ENCODE measurements around the gene KCNQ1. TPM values are rescaled to one million over a fixed set of nuclear protein-coding genes. Genes with fewer than 3 reads are reported as not detected.

Gene KCNQ1
- total RNA-seq, 2 experiments from 2014 or later, result 10.7 to 10.8 TPM

DNA sequence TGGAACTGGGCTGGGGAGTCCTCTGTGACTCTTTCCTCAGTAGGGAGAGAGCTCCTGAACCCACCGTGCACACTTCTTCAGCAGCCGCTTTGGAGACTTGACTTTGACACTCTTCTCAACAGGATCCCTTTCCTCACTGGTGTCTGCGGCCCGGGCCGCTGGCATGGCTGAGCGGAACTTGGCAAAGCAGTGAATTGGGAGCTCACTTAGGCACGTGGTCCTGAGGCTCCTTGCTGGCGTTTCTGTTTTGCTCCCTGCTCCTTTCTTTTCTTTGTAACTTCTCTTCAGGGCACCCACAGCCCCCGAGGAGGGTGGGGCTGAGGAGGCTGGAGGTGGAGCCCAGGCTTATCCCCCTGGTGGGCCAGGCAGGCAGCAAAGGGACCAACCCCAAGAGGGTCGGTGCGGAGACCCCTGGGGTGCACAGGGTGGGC lies 263.4 kb downstream of the KCNQ1 start:
- H3K27ac Mint-ChIP-seq, result no peak overlapping the region
- DNase-seq, result no peak
- peaks cover 20% of the 10 kb centered on the region for H3K9me3 Mint-ChIP-seq
- POLR2A ChIA-PET, result no interaction called here
- CTCF ChIA-PET, result no interaction called here
- H3K36me3 Mint-ChIP-seq, result peaks cover 5% of the 10 kb centered on the region
- intact Hi-C loops (cut with micrococcal nuclease), result no loop called here
- H3K4me1 Mint-ChIP-seq (ENCODE audit: low read depth), result no peaks in the 10 kb centered on the region
- H3K4me3 Mint-ChIP-seq, result no peak overlapping the region
- no peaks in the 10 kb centered on the region for H3K27me3 Mint-ChIP-seq

DNA sequence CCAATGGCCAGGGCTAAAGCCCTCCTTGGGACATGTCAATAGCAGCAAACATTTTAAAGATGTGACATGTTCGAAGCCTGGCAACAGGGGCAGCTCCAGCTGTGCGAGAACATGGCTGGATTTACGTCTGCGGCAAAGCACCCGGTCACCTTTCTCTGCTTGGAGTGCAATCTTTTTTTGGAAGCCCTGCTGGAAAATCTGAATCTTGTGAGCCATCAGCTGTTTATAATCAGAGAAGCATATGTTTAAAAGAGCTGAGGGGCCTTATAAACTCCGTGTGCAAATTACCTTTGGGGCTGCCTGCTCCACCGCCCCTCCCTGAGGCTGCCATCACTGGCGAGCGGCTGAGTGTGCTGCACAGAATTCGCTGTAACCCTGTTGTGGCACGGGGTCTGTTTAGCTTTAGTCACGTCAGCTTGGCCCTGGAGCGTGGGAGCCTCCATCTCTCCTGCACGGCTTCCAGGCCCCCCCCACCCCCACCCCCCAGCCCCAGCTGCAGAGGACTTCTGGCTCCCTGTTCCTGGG lies 264.0 kb downstream of the KCNQ1 start:
- POLR2A ChIA-PET, result no interaction called here
- Mint-ChIP-seq H3K4me1 (ENCODE audit: low read depth) (no peaks in the 10 kb centered on the region), H3K4me3 (no peak overlapping the region), H3K27me3 (no peaks in the 10 kb centered on the region), H3K36me3 (peaks cover 5% of the 10 kb centered on the region), H3K27ac (no peak overlapping the region), H3K9me3 (peaks cover 20% of the 10 kb centered on the region)
- CTCF ChIA-PET, result no interaction called here
- intact Hi-C loops (cut with micrococcal nuclease), result no loop called here
- no peak for DNase-seq

DNA sequence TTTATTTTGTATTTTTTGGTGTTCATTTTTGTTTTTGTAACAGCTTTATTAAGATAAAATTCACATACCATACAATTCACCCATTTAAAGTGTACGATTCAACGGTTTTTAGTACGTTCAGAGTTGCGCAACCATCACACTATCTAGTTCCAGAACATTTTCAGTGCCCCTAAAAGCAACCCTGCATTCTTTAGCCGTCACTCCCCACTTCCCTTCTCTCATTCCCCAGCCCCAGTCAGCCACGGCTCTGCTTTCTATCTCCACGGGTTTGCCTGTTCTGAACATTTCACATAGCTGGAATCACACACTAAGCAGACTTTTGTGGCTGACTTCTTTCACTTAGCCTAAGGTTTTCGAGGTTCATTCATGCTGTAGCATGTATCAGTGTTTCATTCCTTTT lies 264.6 kb downstream of the KCNQ1 start:
- Mint-ChIP-seq H3K27ac (no peak overlapping the region), H3K9me3 (peaks cover 20% of the 10 kb centered on the region), H3K4me1 (ENCODE audit: low read depth) (no peaks in the 10 kb centered on the region), H3K27me3 (no peaks in the 10 kb centered on the region), H3K4me3 (no peak overlapping the region), H3K36me3 (peaks cover 5% of the 10 kb centered on the region)
- DNase-seq, result no peak
- POLR2A ChIA-PET, result no interaction called here
- intact Hi-C loops (cut with micrococcal nuclease), result no loop called here
- CTCF ChIA-PET, result no interaction called here

DNA sequence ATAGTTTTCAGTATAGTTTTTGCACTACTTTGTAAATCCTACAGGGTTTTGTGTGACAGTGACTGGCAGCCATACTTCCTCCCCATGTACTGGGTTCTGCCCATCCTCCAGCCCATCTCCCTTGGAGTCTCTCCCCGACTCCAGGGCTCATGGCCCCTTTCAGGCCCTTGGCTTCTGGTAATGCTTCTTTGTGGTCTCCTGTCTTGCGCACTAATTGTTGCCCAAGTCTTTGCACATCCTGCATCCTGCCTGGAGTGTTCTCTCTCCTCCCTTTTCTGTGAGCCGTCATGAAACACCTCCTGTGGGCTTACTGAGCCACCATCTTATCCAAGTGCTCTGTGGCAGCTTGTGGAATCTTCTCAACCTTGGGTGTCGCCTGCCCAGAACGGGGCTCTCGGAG lies 266.4 kb downstream of the KCNQ1 start:
- no peaks in the 10 kb centered on the region for H3K4me1 Mint-ChIP-seq (ENCODE audit: low read depth)
- H3K36me3 Mint-ChIP-seq, result peaks cover 5% of the 10 kb centered on the region
- H3K9me3 Mint-ChIP-seq, result peaks cover 16% of the 10 kb centered on the region
- intact Hi-C loops (cut with micrococcal nuclease), result no loop called here
- POLR2A ChIA-PET, result no interaction called here
- no peak for DNase-seq
- H3K27ac Mint-ChIP-seq, result no peak overlapping the region
- H3K4me3 Mint-ChIP-seq, result no peak overlapping the region
- no peaks in the 10 kb centered on the region for H3K27me3 Mint-ChIP-seq
- CTCF ChIA-PET, result no interaction called here

DNA sequence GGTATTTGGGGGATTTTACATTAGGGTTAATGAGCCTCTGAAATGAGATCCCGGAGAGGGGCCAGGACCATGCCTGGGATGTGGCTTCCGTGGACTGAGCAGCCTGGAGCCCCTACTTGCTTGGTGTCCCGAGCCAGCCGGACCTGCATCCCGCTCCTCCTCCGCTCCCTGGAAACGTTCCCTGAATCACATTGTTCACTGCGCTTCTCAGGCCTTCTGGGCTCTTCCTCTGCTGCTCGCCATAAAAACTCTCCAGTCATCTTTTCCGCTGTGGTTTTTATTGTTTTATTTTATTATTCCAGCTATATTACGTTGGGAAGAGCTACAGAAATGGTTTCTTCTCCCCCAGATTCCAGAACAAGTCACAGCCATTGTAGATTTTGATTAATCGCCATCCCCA lies 268.3 kb downstream of the KCNQ1 start:
- no peak overlapping the region for H3K27ac Mint-ChIP-seq
- no peak for DNase-seq
- CTCF ChIA-PET, result no interaction called here
- H3K4me3 Mint-ChIP-seq, result no peak overlapping the region
- H3K4me1 Mint-ChIP-seq (ENCODE audit: low read depth), result no peaks in the 10 kb centered on the region
- POLR2A ChIA-PET, result no interaction called here
- intact Hi-C loops (cut with micrococcal nuclease), result no loop called here
- peaks cover 16% of the 10 kb centered on the region for H3K9me3 Mint-ChIP-seq
- peaks cover 5% of the 10 kb centered on the region for H3K36me3 Mint-ChIP-seq
- H3K27me3 Mint-ChIP-seq, result no peaks in the 10 kb centered on the region

DNA sequence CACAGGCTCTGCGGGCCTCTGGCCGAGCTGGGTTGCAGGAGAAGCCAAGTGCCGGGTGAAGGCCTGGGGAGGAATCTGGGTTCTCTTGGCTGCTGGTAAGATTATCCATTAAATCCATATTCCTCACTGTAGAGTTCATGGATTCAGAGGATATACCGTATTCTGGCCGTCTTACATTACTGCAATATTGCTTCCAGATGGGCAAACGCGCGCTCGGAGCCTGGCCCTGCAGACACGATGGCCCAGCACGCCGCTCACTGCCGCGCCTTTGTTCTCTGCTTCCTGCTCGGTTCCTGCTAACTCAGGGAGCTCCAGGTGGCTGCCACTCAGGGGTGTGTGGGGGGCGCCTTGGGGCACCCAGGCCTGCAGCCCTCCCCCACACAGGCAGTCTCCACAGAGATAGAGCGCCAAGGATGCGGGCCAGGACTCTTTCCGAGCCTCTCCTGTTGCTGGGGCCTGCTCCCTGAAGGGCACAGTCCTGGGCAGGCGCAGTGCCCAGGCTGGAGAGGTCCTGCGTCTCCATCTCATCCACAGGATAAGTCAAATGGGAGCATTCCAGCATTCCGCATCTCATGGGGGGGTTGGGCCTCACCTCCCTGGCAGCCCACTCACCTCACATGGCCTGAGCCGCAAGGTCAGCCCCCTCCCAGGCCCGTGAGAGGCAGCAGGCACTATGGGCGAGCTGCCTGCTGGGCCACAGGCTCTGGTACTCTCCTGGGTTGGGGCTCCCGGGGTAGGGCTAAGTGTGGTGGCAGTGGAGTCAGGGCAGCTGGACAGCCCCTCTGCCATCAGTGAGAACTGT lies 269.1 kb downstream of the KCNQ1 start:
- Mint-ChIP-seq H3K27me3 (no peaks in the 10 kb centered on the region), H3K9me3 (peaks cover 16% of the 10 kb centered on the region), H3K36me3 (peaks cover 5% of the 10 kb centered on the region), H3K4me3 (no peak overlapping the region), H3K27ac (no peak overlapping the region), H3K4me1 (ENCODE audit: low read depth) (no peaks in the 10 kb centered on the region)
- ChIA-PET POLR2A (no interaction called here), CTCF (no interaction called here)
- intact Hi-C loops (cut with micrococcal nuclease), result no loop called here
- DNase-seq, result no peak

DNA sequence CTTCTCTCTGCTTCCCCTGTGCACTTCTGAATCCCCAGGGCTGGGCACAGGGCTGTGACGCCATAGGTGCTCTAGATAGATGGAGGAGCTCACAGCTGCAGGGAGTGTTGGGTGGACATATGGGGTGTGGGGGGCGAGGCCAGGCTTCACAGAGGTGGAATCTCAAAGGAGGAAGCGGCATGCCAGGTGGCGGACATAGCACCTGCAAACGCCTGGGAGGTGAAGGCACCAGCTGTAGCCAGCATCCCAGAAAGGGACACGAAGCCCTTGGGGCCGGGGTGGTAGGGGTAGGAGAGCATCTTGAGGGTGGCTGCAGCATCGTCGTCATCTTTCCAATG lies 269.6 kb downstream of the KCNQ1 start:
- CTCF ChIA-PET, result no interaction called here
- DNase-seq, result no peak

DNA sequence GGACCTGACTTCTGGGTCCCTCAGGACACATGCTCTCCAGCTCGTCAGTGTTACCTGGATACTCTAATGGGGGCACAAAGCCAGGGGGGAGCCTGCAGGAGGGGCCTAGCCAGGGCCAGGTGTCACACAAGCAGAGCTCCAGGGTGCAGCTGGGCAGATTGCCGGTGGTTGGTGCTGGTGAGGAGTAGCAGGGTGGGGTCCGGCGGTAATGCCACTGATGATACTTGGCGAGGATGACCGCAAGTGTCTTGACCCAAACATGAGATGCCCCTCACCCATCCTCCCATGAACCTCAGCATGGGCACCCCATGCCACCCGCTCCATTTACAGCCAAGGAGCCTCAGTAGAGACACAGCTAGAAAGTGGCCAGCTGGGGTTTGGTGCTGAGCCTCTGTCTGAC lies 270.1 kb downstream of the KCNQ1 start:
- peaks cover 10% of the 10 kb centered on the region for H3K9me3 Mint-ChIP-seq
- CTCF ChIA-PET, result no interaction called here
- peaks cover 3% of the 10 kb centered on the region for H3K36me3 Mint-ChIP-seq
- no peaks in the 10 kb centered on the region for H3K4me1 Mint-ChIP-seq (ENCODE audit: low read depth)
- POLR2A ChIA-PET, result no interaction called here
- intact Hi-C loops (cut with micrococcal nuclease), result no loop called here
- no peak for DNase-seq
- no peaks in the 10 kb centered on the region for H3K27me3 Mint-ChIP-seq
- no peak overlapping the region for H3K4me3 Mint-ChIP-seq
- no peak overlapping the region for H3K27ac Mint-ChIP-seq

More for the DNA sequence above, 269.6 kb downstream of the KCNQ1 start:
- no peak overlapping the region for H3K27ac Mint-ChIP-seq
- H3K27me3 Mint-ChIP-seq, result no peaks in the 10 kb centered on the region
- H3K36me3 Mint-ChIP-seq, result peaks cover 5% of the 10 kb centered on the region
- no peak overlapping the region for H3K4me3 Mint-ChIP-seq
- intact Hi-C loops (cut with micrococcal nuclease), result no loop called here
- H3K9me3 Mint-ChIP-seq, result peaks cover 14% of the 10 kb centered on the region
- POLR2A ChIA-PET, result no interaction called here
- H3K4me1 Mint-ChIP-seq (ENCODE audit: low read depth), result no peaks in the 10 kb centered on the region

DNA sequence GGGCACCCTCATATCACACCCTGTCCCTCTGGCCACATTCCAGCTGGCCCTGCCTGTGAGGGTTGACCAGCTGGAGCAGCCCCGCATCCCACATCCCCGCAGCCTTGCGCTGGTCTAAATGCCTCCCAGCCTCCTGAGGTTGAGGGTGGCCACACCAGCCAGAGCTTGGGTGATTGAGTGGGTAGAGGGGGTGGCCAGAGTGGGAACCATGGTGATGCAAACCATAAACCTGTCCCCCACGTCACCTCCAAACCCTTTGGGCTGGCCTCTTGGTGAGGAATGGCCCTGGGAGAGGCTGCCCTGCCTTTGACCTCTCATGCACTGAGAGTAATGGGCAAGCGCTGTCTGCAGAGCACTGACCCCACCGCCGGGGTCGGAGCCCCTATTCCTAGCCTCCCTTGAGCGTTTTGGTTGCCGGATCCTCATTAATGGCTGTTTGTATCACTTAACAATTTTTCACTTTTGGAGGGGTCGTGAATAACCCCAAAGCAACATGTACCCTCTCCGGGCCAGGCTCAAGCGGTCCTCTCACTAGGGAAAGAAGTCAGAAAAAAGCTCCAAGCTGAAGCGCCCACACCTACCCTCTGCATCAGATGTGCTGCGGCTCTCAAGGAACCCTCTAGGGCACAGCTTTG lies 271.0 kb downstream of the KCNQ1 start:
- Mint-ChIP-seq H3K27me3 (no peaks in the 10 kb centered on the region), H3K36me3 (no peaks in the 10 kb centered on the region), H3K4me1 (ENCODE audit: low read depth) (no peaks in the 10 kb centered on the region), H3K9me3 (peaks cover 1% of the 10 kb centered on the region), H3K27ac (no peak overlapping the region), H3K4me3 (no peak overlapping the region)
- DNase-seq, result no peak
- CTCF ChIA-PET, result no interaction called here
- POLR2A ChIA-PET, result no interaction called here
- intact Hi-C loops (cut with micrococcal nuclease), result no loop called here

DNA sequence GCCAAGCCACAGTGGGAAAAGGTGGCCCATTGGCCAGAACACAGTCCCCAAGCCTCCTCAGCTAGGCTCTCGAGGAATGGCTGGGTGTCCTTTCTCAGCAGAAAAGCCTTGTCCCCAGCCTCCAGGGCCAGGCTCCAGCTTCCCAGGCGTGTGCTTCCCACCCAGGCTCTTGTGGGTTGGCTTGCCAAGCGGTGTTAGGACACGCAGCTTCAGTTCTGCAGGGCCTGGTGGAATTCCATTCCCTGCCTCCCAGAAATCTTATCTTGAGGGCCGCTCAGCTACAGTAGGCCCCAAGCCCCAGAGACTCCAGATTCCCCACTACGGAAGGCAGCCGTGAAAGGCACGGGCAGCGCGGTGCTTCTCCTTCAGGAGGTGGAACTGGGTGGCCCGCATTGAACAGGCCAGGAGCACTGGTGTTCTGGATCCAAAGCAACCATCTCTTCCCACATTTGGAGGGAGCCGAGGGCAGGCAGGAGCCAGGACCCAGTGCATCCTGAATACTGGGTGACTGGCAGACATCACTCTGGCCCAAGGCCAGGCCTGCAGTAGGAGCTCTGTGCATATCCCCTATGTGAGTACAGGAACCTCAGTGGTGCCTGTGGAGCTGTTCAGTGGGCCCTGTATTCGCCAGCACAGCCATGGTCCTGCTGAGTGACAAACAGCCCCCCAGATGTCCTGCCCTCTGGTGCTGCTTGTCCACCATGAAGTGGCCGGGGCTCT lies 271.7 kb downstream of the KCNQ1 start:
- Mint-ChIP-seq H3K9me3 (no peaks in the 10 kb centered on the region), H3K36me3 (no peaks in the 10 kb centered on the region)
- CTCF ChIA-PET, result interaction anchor here (1.2 kb wide), 1 partner anchor 171 kb away, joined by 5 read pairs; no protein-coding TSS in a partner anchor

DNA sequence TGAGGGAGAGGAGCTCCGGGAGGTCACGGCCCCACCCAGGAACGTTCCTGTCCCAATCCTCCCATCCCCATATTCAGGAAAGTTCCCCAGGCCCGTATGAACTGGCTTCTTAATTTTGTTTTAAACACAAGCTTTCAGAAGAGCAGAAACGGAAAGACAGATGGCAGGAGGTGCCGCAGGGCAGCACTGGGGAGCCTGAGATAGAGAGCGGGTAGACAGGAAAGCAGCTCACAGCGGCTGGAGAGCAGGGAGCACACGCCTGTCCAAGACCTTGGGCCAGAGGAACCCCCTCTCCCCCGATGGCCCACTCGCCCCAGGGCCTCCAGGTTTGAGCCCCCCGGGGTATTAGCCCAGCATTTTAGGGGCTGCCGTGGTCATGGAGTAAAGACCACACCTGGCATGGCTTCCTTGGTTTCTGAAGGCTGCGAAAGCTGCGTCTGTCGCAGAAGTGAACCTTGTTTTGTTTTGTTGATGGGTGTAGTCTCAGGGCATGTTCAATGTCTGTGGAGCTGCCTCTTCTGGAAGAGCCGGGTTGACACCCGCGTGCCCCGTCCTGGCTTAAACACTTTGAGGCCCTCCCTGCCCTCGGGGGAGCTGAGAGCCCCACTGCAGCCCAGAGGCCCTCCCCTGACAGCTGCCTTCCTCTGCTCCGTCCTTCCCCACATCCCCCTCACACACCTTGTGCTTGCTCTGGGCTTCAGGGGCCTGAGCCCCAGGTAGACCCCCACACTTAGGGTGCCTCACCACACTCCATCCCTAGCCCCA lies 272.9 kb downstream of the KCNQ1 start:
- intact Hi-C loops (cut with micrococcal nuclease), result no loop called here
- H3K27me3 Mint-ChIP-seq, result no peaks in the 10 kb centered on the region
- no peaks in the 10 kb centered on the region for H3K9me3 Mint-ChIP-seq
- H3K27ac Mint-ChIP-seq, result no peak overlapping the region
- no peaks in the 10 kb centered on the region for H3K4me1 Mint-ChIP-seq (ENCODE audit: low read depth)
- H3K4me3 Mint-ChIP-seq, result no peak overlapping the region
- DNase-seq, result no peak
- POLR2A ChIA-PET, result no interaction called here
- no peaks in the 10 kb centered on the region for H3K36me3 Mint-ChIP-seq
- CTCF ChIA-PET, result interaction anchor here (1.2 kb wide), 1 partner anchor 170 kb away, joined by 5 read pairs; no protein-coding TSS in a partner anchor

More for the DNA sequence above, 271.7 kb downstream of the KCNQ1 start:
- intact Hi-C loops (cut with micrococcal nuclease), result no loop called here
- DNase-seq, result no peak
- Mint-ChIP-seq H3K4me3 (no peak overlapping the region), H3K4me1 (ENCODE audit: low read depth) (no peaks in the 10 kb centered on the region), H3K27ac (no peak overlapping the region), H3K27me3 (no peaks in the 10 kb centered on the region)
- POLR2A ChIA-PET, result no interaction called here

DNA sequence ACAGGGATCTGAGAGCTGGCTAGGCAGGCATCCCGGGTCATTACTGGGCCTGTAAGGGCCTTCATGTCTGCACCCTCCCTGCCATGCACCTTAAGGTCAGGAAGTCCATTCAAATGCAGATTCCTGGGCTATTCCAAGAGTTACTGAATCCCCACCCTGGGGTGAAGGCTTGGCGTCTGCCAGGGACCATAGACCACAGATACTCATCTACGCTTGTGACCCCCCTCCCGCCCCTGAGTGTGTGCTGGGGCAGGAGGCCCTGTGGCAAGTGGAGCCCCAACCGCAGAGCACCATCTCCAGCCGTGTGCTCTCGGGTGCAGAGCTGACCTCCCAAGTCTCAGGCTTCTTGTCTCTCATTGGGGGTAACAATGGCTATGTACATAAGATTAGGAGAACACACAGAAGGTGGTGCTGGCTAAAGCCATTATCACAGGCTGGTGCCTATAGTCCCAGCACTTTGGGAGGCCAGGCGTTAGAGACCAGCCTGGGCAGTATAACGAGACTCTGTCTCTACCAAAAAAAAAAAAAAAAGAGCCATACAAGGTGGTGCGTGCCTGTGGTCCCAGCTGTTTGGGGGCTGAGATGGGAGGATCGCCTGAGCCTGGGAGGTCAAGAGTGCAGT lies 274.1 kb downstream of the KCNQ1 start:
- Mint-ChIP-seq H3K36me3 (no peaks in the 10 kb centered on the region), H3K27ac (no peak overlapping the region)
- DNase-seq, result no peak

More for the DNA sequence above, 274.1 kb downstream of the KCNQ1 start:
- Mint-ChIP-seq H3K4me3 (no peak overlapping the region), H3K4me1 (ENCODE audit: low read depth) (no peaks in the 10 kb centered on the region), H3K9me3 (no peaks in the 10 kb centered on the region), H3K27me3 (no peaks in the 10 kb centered on the region)
- ChIA-PET POLR2A (no interaction called here), CTCF (no interaction called here)
- intact Hi-C loops (cut with micrococcal nuclease), result no loop called here

Measured in activated CD4-positive, alpha-beta memory T cell treated with anti-CD3 and anti-CD28 coated beads for 36 hours (primary cell).